Activated gamma-delta T cell (primary cell): ENCODE results near the gene KIAA0513.
A peak's percentile ranks its signal among the peaks of the same experiment; 100 is the strongest.

Source experiments
- DNase-seq: peaks from one replicate; lab custom pipeline; 2025; lab: John Stamatoyannopoulos, UW
- total RNA-seq, 2 donors: gene quantifications; one replicate each; lab custom pipeline; 2026; lab: John Stamatoyannopoulos, UW

Gene KIAA0513
- 105 to 187 reads per million in 2 donors for total RNA-seq

GRCh38 chr16:85027349-85027957 lies at the start of gene KIAA0513:
TSS of gene KIAA0513 (plus strand) at chr16:85027795. CDS start at chr16:85067072, 39,277 bp downstream.
- peak; percentile 95 for DNase-seq

GRCh38 chr16:84979516-84979915 lies 48.1 kb upstream of the KIAA0513 start:
- DNase-seq, result no peak

GRCh38 chr16:84982434-84982833 lies 45.2 kb upstream of the KIAA0513 start:
- no peak for DNase-seq

- no peak for DNase-seq
These were observed 42.2 kb upstream of the KIAA0513 start for GRCh38 chr16:84985079-84986065.

GRCh38 chr16:84986102-84986501 lies 41.5 kb upstream of the KIAA0513 start:
- no peak for DNase-seq

GRCh38 chr16:84986879-84987278 lies 40.7 kb upstream of the KIAA0513 start:
- no peak for DNase-seq

GRCh38 chr16:84988328-84989080 lies 39.1 kb upstream of the KIAA0513 start:
- no peak for DNase-seq

- DNase-seq, result no peak
These were observed 37.6 kb upstream of the KIAA0513 start for GRCh38 chr16:84989749-84990620.

- no peak for DNase-seq
These were observed 36.8 kb upstream of the KIAA0513 start for GRCh38 chr16:84990782-84991181.

- DNase-seq, result no peak
These were observed 34.9 kb upstream of the KIAA0513 start for GRCh38 chr16:84992717-84993075.

- DNase-seq, result no peak
These were observed 33.7 kb upstream of the KIAA0513 start for GRCh38 chr16:84993926-84994325.

GRCh38 chr16:84995663-84996062 lies 31.9 kb upstream of the KIAA0513 start:
- DNase-seq, result no peak

- DNase-seq, result no peak
These were observed 31.2 kb upstream of the KIAA0513 start for GRCh38 chr16:84996365-84996764.

GRCh38 chr16:84999200-84999599 lies 28.4 kb upstream of the KIAA0513 start:
- no peak for DNase-seq

GRCh38 chr16:84999857-85000480 lies 27.6 kb upstream of the KIAA0513 start:
- DNase-seq, result no peak

GRCh38 chr16:85002099-85002541 lies 25.5 kb upstream of the KIAA0513 start:
- DNase-seq, result no peak

- DNase-seq, result no peak
These were observed 25.0 kb upstream of the KIAA0513 start for GRCh38 chr16:85002608-85003007.

GRCh38 chr16:85003076-85003475 lies 24.5 kb upstream of the KIAA0513 start:
- no peak for DNase-seq

- DNase-seq, result no peak
These were observed 23.6 kb upstream of the KIAA0513 start for GRCh38 chr16:85003725-85004586.
